WTC11 (cell line): Measurements from ENCODE around the gene BDH2. TPM values are rescaled to one million over a fixed set of nuclear protein-coding genes. Genes with fewer than 3 reads are reported as not detected.

Experiments used
- ATAC-seq: fragments of 200-7000 bp; cut with Tn5 transposase; 2 replicates; pipeline ENCODE4 v1.10.0; 2021; ENCODE audit warnings: mild to moderate bottlenecking, moderate library complexity
- Bru-seq: library from RNA; stranded (reverse); fragments of 400-500 nt; gene quantifications from one replicate; lab custom pipeline; 2021; lab: Mats Ljungman, UMichigan
- CTCF ChIA-PET: fragments of 300-600 bp; sonication (Branson Sonifier 250); formaldehyde crosslinking; loops from one replicate; lab custom pipeline; 2021; ENCODE audit warnings: antibody characterized with exemption; lab: Charles Lee
- POLR2A ChIA-PET: fragments of 350-600 bp; sonication (Branson Sonifier 250); formaldehyde crosslinking; loops from one replicate; lab custom pipeline; 2021; ENCODE audit warnings: antibody characterized with exemption; lab: Charles Lee
- DNase-seq: peaks from one replicate; pipeline ENCODE4 v3.0.0; 2021; ENCODE audit warnings: low spot score
- H3K27ac Mint-ChIP-seq: 2 replicates; pipeline ENCODE4 v1.8.0; 2021; ENCODE audit warnings: mixed read lengths
- H3K27me3 Mint-ChIP-seq: 2 replicates; pipeline ENCODE4 v1.8.0; 2021; ENCODE audit warnings: low read depth, mild to moderate bottlenecking, moderate library complexity, mixed read lengths
- H3K36me3 Mint-ChIP-seq: 2 replicates; pipeline ENCODE4 v1.8.0; 2021; ENCODE audit warnings: mixed read lengths
- H3K4me1 Mint-ChIP-seq: 2 replicates; pipeline ENCODE4 v1.8.0; 2022; ENCODE audit warnings: mixed read lengths
- H3K4me3 Mint-ChIP-seq: 2 replicates; pipeline ENCODE4 v1.8.0; 2021; ENCODE audit warnings: mild to moderate bottlenecking, moderate library complexity, mixed read lengths
- H3K9me3 Mint-ChIP-seq: 2 replicates; pipeline ENCODE4 v1.8.0; 2021; ENCODE audit warnings: mixed read lengths
- CBFB ChIP-seq: sonication (generic); formaldehyde crosslinking; IDR thresholded peaks from 2 replicates; pipeline ENCODE4 v1.8.1; 2022; ENCODE audit warnings: mild to moderate bottlenecking, low read depth, missing genetic modification reagents
- CREB1 ChIP-seq: sonication (generic); formaldehyde crosslinking; IDR thresholded peaks from 2 replicates; pipeline ENCODE4 v1.8.0; 2023; ENCODE audit warnings: mild to moderate bottlenecking, missing genetic modification reagents
- ETV6 ChIP-seq: sonication (generic); formaldehyde crosslinking; IDR thresholded peaks from 2 replicates; pipeline ENCODE4 v1.8.1; 2022; ENCODE audit warnings: mild to moderate bottlenecking, missing genetic modification reagents
- HMGA2 ChIP-seq: fragments of 250-450 bp; sonication (Bioruptor Pico); IDR thresholded peaks from 2 replicates; pipeline ENCODE4 v1.4.0; 2021; ENCODE audit warnings: mild to moderate bottlenecking, moderate library complexity
- JAZF1 ChIP-seq: fragments of 250-450 bp; sonication (Bioruptor Pico); IDR thresholded peaks from 2 replicates; pipeline ENCODE4 v1.9.0; 2021; ENCODE audit warnings: moderate library complexity, mild to moderate bottlenecking, inconsistent platforms
- NR3C1 ChIP-seq: sonication (generic); formaldehyde crosslinking; conservative IDR thresholded peaks from 2 replicates; pipeline ENCODE4 v1.8.1; 2023; ENCODE audit warnings: low read depth, mild to moderate bottlenecking, missing genetic modification reagents
- OVOL2 ChIP-seq: fragments of 250-450 bp; sonication (Bioruptor Pico); IDR thresholded peaks from 2 replicates; pipeline ENCODE4 v1.9.0; 2021; ENCODE audit warnings: mild to moderate bottlenecking, borderline replicate concordance
- SMAD3 ChIP-seq: sonication (generic); formaldehyde crosslinking; IDR thresholded peaks from 2 replicates; pipeline ENCODE4 v1.8.0; 2022; ENCODE audit warnings: missing genetic modification reagents, mild to moderate bottlenecking, borderline replicate concordance
- TEAD1 ChIP-seq: sonication (generic); formaldehyde crosslinking; IDR thresholded peaks from 2 replicates; pipeline ENCODE4 v1.8.0; 2022; ENCODE audit warnings: mild to moderate bottlenecking, missing genetic modification reagents
- ZNF317 ChIP-seq: sonication (generic); formaldehyde crosslinking; IDR thresholded peaks from 2 replicates; pipeline ENCODE4 v1.8.1; 2023; ENCODE audit warnings: low read depth, mild to moderate bottlenecking, moderate library complexity, missing genetic modification reagents, borderline replicate concordance
- ZNF396 ChIP-seq: fragments of 250-450 bp; sonication (Bioruptor Pico); IDR thresholded peaks from 2 replicates; pipeline ENCODE4 v1.8.0; 2021; ENCODE audit warnings: mild to moderate bottlenecking, moderate library complexity, borderline replicate concordance
- long read RNA-seq, 3 experiments: library from RNA in 1 of 3; library from capped mRNA in 1 of 3; library from polyadenylated mRNA in 1 of 3; unstranded in 2 of 3; stranded (forward) in 1 of 3; transcript quantifications; one replicate each; pipeline ENCODE4 v2.0.0, GENCODE V29; 2021
- total RNA-seq: library from RNA; stranded (reverse); gene quantifications from 3 replicates; pipeline ENCODE4 v1.2.3, GENCODE V29; 2021
- TF ChIP-seq, protein P1 (sequence below): sonication (generic); formaldehyde crosslinking; IDR thresholded peaks from 2 replicates; pipeline ENCODE4 v1.8.0; 2022; ENCODE audit warnings: mild to moderate bottlenecking, missing genetic modification reagents
- TF ChIP-seq, protein P2 (sequence below): fragments of 200-600 bp; IDR thresholded peaks from 2 replicates; pipeline ENCODE4 v1.8.0; 2022; ENCODE audit warnings: antibody characterized with exemption
- TF ChIP-seq, protein P3 (sequence below): sonication (generic); formaldehyde crosslinking; IDR thresholded peaks from 2 replicates; pipeline ENCODE4 v1.8.1; 2023; ENCODE audit warnings: mild to moderate bottlenecking, missing genetic modification reagents, borderline replicate concordance
- TF ChIP-seq, protein P4 (sequence below): sonication (generic); formaldehyde crosslinking; IDR thresholded peaks from 2 replicates; pipeline ENCODE4 v1.8.1; 2022; ENCODE audit warnings: missing genetic modification reagents, borderline replicate concordance
- TF ChIP-seq, protein P5 (sequence below): fragments of 250-450 bp; sonication (Bioruptor Pico); IDR thresholded peaks from 2 replicates; pipeline ENCODE4 v1.9.0; 2021; ENCODE audit warnings: mild to moderate bottlenecking, borderline replicate concordance

BDH2 gene
- total RNA-seq, result 38.8 to 40.7 TPM (median 39.6 TPM) in 3 replicates
- percentile 78 among the genes with signal in this experiment for Bru-seq, nascent RNA
- long read RNA-seq, experiment 1, transcript BDH2-201 (10 exons, 1,126 nt), result major isoform, 50 of 85 reads
- long read RNA-seq, experiment 1, partial matches to known transcripts, result 10 of 85 reads
- long read RNA-seq, experiment 1, other reads (novel, unspliced or antisense), result 18 of 85 reads
- long read RNA-seq, experiment 2, transcript BDH2-201 (10 exons, 1,126 nt), result major isoform, 39 of 57 reads
- long read RNA-seq, experiment 2, partial matches to known transcripts, result 6 of 57 reads
- long read RNA-seq, experiment 2, other reads (novel, unspliced or antisense), result 11 of 57 reads
- long read RNA-seq, experiment 3, transcript BDH2-201 (10 exons, 1,126 nt), result major isoform, 129 of 158 reads
- long read RNA-seq, experiment 3, partial matches to known transcripts, result 1 of 158 reads
- long read RNA-seq, experiment 3, other reads (novel, unspliced or antisense), result 24 of 158 reads

DNA sequence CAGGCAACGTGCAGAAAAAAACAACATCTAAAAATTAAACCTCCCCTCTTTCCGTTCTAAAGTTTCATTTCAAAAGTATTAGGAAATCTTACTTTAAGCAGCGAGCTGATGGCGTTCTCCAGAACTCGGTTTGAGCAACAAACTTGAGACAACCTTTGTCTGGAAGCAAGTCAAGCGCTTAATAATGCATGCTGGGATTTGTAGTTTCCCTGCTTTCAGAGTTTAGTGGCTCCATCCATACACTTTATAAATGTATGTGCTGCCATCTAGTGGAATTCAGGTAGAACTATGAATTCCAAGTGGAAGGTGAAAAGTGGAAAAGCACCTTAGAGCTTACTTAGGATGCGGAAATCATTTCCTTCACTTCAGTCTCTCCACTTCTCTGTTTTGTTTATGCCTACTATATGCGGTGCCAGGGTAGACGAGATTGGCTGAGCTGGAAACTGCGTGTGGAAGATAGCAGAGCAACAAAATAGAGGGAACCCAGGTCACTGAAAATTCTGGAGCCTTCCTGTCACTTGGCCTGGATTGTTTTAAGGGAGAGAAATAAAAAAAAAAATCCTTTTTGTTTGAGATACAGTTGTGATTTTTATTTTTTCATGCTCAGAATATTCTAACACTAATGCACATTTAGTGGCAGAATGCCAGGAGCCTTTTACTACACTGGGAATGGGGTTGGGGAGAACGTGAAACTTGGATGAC, at the start of gene BDH2:
TSS of gene BDH2 (minus strand) at position 144 of the 702 bp plus-strand sequence. CDS start 3,580 bp downstream, outside the sequence.
- POLR2A ChIA-PET, result interaction anchor here (1.7 kb wide), 1 partner anchor 272 kb away, joined by 4 read pairs; the partner anchor contains the start of gene UBE2D3
- H3K27ac Mint-ChIP-seq, result peak within 1 kb of the TSS; percentile 87
- CTCF ChIA-PET, result interaction anchor here (0.6 to 3.0 kb wide), 26 partner anchors 8 to 686 kb away, joined by 3 to 13 read pairs (median 3); partner anchors contain the start of genes CISD2, MANBA, SLC9B2 and TACR3
- H3K4me1 Mint-ChIP-seq, result peaks cover 13% of the 10 kb centered on the region
- H3K4me3 Mint-ChIP-seq, result peak within 1 kb of the TSS; percentile 88
- TF ChIP-seq TEAD1, result 0 out of 2 replicates have a peak, but pooled peaks have one; percentile 20
- TF ChIP-seq ETV6 (CRISPR knock-in tag), result no peak
- TF ChIP-seq OVOL2 (CRISPR knock-in tag), result no peak
- TF ChIP-seq, protein P1, sequence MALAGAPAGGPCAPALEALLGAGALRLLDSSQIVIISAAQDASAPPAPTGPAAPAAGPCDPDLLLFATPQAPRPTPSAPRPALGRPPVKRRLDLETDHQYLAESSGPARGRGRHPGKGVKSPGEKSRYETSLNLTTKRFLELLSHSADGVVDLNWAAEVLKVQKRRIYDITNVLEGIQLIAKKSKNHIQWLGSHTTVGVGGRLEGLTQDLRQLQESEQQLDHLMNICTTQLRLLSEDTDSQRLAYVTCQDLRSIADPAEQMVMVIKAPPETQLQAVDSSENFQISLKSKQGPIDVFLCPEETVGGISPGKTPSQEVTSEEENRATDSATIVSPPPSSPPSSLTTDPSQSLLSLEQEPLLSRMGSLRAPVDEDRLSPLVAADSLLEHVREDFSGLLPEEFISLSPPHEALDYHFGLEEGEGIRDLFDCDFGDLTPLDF (CRISPR knock-in tag), result no peak
- TF ChIP-seq, protein P2, sequence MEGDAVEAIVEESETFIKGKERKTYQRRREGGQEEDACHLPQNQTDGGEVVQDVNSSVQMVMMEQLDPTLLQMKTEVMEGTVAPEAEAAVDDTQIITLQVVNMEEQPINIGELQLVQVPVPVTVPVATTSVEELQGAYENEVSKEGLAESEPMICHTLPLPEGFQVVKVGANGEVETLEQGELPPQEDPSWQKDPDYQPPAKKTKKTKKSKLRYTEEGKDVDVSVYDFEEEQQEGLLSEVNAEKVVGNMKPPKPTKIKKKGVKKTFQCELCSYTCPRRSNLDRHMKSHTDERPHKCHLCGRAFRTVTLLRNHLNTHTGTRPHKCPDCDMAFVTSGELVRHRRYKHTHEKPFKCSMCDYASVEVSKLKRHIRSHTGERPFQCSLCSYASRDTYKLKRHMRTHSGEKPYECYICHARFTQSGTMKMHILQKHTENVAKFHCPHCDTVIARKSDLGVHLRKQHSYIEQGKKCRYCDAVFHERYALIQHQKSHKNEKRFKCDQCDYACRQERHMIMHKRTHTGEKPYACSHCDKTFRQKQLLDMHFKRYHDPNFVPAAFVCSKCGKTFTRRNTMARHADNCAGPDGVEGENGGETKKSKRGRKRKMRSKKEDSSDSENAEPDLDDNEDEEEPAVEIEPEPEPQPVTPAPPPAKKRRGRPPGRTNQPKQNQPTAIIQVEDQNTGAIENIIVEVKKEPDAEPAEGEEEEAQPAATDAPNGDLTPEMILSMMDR, result peak; percentile 63
- TF ChIP-seq, protein P3, sequence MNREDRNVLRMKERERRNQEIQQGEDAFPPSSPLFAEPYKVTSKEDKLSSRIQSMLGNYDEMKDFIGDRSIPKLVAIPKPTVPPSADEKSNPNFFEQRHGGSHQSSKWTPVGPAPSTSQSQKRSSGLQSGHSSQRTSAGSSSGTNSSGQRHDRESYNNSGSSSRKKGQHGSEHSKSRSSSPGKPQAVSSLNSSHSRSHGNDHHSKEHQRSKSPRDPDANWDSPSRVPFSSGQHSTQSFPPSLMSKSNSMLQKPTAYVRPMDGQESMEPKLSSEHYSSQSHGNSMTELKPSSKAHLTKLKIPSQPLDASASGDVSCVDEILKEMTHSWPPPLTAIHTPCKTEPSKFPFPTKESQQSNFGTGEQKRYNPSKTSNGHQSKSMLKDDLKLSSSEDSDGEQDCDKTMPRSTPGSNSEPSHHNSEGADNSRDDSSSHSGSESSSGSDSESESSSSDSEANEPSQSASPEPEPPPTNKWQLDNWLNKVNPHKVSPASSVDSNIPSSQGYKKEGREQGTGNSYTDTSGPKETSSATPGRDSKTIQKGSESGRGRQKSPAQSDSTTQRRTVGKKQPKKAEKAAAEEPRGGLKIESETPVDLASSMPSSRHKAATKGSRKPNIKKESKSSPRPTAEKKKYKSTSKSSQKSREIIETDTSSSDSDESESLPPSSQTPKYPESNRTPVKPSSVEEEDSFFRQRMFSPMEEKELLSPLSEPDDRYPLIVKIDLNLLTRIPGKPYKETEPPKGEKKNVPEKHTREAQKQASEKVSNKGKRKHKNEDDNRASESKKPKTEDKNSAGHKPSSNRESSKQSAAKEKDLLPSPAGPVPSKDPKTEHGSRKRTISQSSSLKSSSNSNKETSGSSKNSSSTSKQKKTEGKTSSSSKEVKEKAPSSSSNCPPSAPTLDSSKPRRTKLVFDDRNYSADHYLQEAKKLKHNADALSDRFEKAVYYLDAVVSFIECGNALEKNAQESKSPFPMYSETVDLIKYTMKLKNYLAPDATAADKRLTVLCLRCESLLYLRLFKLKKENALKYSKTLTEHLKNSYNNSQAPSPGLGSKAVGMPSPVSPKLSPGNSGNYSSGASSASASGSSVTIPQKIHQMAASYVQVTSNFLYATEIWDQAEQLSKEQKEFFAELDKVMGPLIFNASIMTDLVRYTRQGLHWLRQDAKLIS (CRISPR knock-in tag), result no peak
- ATAC-seq (peak; percentile 90), DNase-seq (no peak)
- no peaks in the 10 kb centered on the region for H3K9me3 Mint-ChIP-seq
- no peaks in the 10 kb centered on the region for H3K27me3 Mint-ChIP-seq
- H3K36me3 Mint-ChIP-seq, result no peaks in the 10 kb centered on the region

DNA sequence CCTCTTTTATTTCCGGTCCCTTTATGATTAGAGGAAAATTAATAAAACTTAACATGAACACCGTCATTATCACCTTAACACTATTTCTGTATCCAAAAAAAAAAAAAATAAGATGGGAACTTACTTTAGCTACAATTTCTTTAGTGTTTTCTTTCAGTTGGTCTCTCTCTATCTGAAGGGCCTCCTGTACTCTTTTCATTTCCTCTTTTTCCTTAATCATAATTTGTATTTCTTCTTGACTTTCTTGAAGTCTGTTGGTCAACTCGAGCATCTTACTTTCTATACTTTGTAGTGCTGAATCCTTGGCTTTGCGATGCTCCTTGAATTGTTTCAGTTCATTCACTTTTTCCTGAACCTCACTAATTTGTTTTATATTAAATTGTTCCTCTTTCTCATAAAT, 45.3 kb upstream of the BDH2 start:
- H3K27ac Mint-ChIP-seq, result no peak overlapping the region
- ChIA-PET POLR2A (no interaction called here), CTCF (no interaction called here)
- H3K36me3 Mint-ChIP-seq, result peaks cover 80% of the 10 kb centered on the region
- H3K4me1 Mint-ChIP-seq, result no peaks in the 10 kb centered on the region
- no peak overlapping the region for H3K4me3 Mint-ChIP-seq
- ATAC-seq (no peak), DNase-seq (no peak)
- H3K9me3 Mint-ChIP-seq, result no peaks in the 10 kb centered on the region
- no peaks in the 10 kb centered on the region for H3K27me3 Mint-ChIP-seq
- TF ChIP-seq, protein P2, result no peak
- no peak for TF ChIP-seq CREB1
- no peak for TF ChIP-seq SMAD3
- TF ChIP-seq ZNF396, result no peak
- TF ChIP-seq JAZF1 (CRISPR knock-in tag), result no peak
- TF ChIP-seq NR3C1 (CRISPR knock-in tag), result no peak
- TF ChIP-seq CBFB (CRISPR knock-in tag), result no peak
- TF ChIP-seq, protein P4, sequence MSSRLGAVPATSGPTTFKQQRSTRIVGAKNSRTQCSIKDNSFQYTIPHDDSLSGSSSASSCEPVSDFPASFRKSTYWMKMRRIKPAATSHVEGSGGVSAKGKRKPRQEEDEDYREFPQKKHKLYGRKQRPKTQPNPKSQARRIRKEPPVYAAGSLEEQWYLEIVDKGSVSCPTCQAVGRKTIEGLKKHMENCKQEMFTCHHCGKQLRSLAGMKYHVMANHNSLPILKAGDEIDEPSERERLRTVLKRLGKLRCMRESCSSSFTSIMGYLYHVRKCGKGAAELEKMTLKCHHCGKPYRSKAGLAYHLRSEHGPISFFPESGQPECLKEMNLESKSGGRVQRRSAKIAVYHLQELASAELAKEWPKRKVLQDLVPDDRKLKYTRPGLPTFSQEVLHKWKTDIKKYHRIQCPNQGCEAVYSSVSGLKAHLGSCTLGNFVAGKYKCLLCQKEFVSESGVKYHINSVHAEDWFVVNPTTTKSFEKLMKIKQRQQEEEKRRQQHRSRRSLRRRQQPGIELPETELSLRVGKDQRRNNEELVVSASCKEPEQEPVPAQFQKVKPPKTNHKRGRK (CRISPR knock-in tag), result no peak
- no peak for TF ChIP-seq HMGA2 (CRISPR knock-in tag)
- TF ChIP-seq, protein P5, sequence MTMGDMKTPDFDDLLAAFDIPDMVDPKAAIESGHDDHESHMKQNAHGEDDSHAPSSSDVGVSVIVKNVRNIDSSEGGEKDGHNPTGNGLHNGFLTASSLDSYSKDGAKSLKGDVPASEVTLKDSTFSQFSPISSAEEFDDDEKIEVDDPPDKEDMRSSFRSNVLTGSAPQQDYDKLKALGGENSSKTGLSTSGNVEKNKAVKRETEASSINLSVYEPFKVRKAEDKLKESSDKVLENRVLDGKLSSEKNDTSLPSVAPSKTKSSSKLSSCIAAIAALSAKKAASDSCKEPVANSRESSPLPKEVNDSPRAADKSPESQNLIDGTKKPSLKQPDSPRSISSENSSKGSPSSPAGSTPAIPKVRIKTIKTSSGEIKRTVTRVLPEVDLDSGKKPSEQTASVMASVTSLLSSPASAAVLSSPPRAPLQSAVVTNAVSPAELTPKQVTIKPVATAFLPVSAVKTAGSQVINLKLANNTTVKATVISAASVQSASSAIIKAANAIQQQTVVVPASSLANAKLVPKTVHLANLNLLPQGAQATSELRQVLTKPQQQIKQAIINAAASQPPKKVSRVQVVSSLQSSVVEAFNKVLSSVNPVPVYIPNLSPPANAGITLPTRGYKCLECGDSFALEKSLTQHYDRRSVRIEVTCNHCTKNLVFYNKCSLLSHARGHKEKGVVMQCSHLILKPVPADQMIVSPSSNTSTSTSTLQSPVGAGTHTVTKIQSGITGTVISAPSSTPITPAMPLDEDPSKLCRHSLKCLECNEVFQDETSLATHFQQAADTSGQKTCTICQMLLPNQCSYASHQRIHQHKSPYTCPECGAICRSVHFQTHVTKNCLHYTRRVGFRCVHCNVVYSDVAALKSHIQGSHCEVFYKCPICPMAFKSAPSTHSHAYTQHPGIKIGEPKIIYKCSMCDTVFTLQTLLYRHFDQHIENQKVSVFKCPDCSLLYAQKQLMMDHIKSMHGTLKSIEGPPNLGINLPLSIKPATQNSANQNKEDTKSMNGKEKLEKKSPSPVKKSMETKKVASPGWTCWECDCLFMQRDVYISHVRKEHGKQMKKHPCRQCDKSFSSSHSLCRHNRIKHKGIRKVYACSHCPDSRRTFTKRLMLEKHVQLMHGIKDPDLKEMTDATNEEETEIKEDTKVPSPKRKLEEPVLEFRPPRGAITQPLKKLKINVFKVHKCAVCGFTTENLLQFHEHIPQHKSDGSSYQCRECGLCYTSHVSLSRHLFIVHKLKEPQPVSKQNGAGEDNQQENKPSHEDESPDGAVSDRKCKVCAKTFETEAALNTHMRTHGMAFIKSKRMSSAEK (CRISPR knock-in tag), result no peak
- no peak for TF ChIP-seq ZNF317 (CRISPR knock-in tag)
